B cell (primary cell): ENCODE results near the gene TUNAR. TPM values are rescaled to one million over a fixed set of nuclear protein-coding genes. Genes with fewer than 3 reads are reported as not detected.

Experiments used
- ATAC-seq: fragments of 200-7000 bp; cut with Tn5 transposase; one replicate; pipeline ENCODE4 v1.10.0; 2021; ENCODE audit warnings: low read depth, mild to moderate bottlenecking, moderate number of reproducible peaks, moderate library complexity
- CTCF ChIA-PET: fragments of 350-600 bp; sonication (Branson Sonifier 250); formaldehyde crosslinking; loops from one replicate; lab custom pipeline; 2021; ENCODE audit warnings: antibody characterized with exemption, inconsistent platforms; lab: Charles Lee
- POLR2A ChIA-PET: fragments of 350-600 bp; sonication (Branson Sonifier 250); formaldehyde crosslinking; loops from one replicate; lab custom pipeline; 2021; ENCODE audit warnings: antibody characterized with exemption; lab: Charles Lee
- DNase-seq: peaks from one replicate; pipeline ENCODE4 v3.0.0; 2013
- H2AFZ ChIP-seq: 2 replicates; pipeline ENCODE4 v1.6.1; 2012; ENCODE audit warnings: mild to moderate bottlenecking, low read depth, low read length; ENCODE audit not compliant: insufficient read depth, poor library complexity, severe bottlenecking
- H3K27ac ChIP-seq, 2 donors: 1 replicate in 1 of 2; 2 replicates in 1 of 2; pipeline ENCODE4 v1.5.1; 2012 to 2013; ENCODE audit warnings: low read length in 2 of 2, mild to moderate bottlenecking in 2 of 2, moderate library complexity in 1 of 2
- H3K27me3 ChIP-seq, 4 experiments: fragments of 200-600 bp in 1 of 4; sonication (generic) in 1 of 4; replicated peaks in 1 of 4; 1 replicate in 2 of 4; 2 replicates in 2 of 4; pipeline versions ENCODE4 v1.6.1 to v1.7.0; 2013 to 2016; ENCODE audit warnings: low read length in 3 of 4, mild to moderate bottlenecking in 2 of 4, mixed read lengths in 1 of 4, moderate library complexity in 1 of 4; ENCODE audit not compliant: insufficient read depth in 4 of 4, control insufficient read depth in 3 of 4; ENCODE audit errors: control extremely low read depth in 1 of 4
- H3K36me3 ChIP-seq, 2 experiments: replicated peaks in 1 of 2; 1 replicate in 1 of 2; 2 replicates in 1 of 2; pipeline versions ENCODE4 v1.6.1 to v1.7.1; 2013; ENCODE audit warnings: low read length in 1 of 2; ENCODE audit not compliant: insufficient read depth in 2 of 2, control insufficient read depth in 1 of 2; ENCODE audit errors: control extremely low read depth in 1 of 2, extremely low read depth in 1 of 2
- H3K4me1 ChIP-seq, 2 donors: fragments of 200-600 bp in 1 of 2; sonication (generic) in 1 of 2; 1 replicate in 1 of 2; 2 replicates in 1 of 2; pipeline versions ENCODE4 v1.5.1 to v1.6.1; 2013 to 2017; ENCODE audit warnings: low read length in 2 of 2; ENCODE audit not compliant: control insufficient read depth in 2 of 2, insufficient read depth in 2 of 2
- H3K4me2 ChIP-seq: replicated peaks from 2 replicates; pipeline ENCODE3; 2012; ENCODE audit warnings: mild to moderate bottlenecking, low read depth, low read length; ENCODE audit not compliant: poor library complexity, severe bottlenecking
- H3K4me3 ChIP-seq, 5 experiments: fragments of 200-600 bp in 1 of 5; sonication (generic) in 1 of 5; 1 replicate in 3 of 5; 2 replicates in 2 of 5; pipeline versions ENCODE4 v1.5.1 to v1.7.0; 2011 to 2016; ENCODE audit warnings: low read length in 4 of 5, mild to moderate bottlenecking in 4 of 5, low read depth in 2 of 5, control low read depth in 1 of 5, moderate library complexity in 1 of 5; ENCODE audit not compliant: insufficient read depth in 1 of 5; ENCODE audit errors: control extremely low read depth in 1 of 5, extremely low read depth in 1 of 5
- H3K79me2 ChIP-seq: fragments of 200-600 bp; sonication (generic); one replicate; pipeline ENCODE4 v1.6.0; 2016; ENCODE audit warnings: low read length; ENCODE audit not compliant: control insufficient read depth, insufficient read depth
- H3K9ac ChIP-seq: fragments of 200-600 bp; sonication (generic); 2 replicates; pipeline ENCODE4 v1.6.1; 2017; ENCODE audit warnings: mild to moderate bottlenecking, low read length, moderate library complexity
- H3K9me3 ChIP-seq, 3 donors: one replicate each; pipeline versions ENCODE4 v1.6.1 to v1.7.1; 2013; ENCODE audit warnings: low read length in 2 of 3; ENCODE audit not compliant: control insufficient read depth in 2 of 3, insufficient read depth in 1 of 3; ENCODE audit errors: control extremely low read depth in 1 of 3
- H4K20me1 ChIP-seq: 2 replicates; pipeline ENCODE4 v1.6.0; 2012; ENCODE audit warnings: mild to moderate bottlenecking, low read length; ENCODE audit not compliant: insufficient read depth, control insufficient read depth, poor library complexity, severe bottlenecking
- H3K27ac Mint-ChIP-seq: one replicate; pipeline ENCODE4 v1.8.0; 2021; ENCODE audit warnings: mixed read lengths
- H3K27me3 Mint-ChIP-seq: one replicate; pipeline ENCODE4 v1.8.0; 2021; ENCODE audit warnings: mixed read lengths
- H3K4me1 Mint-ChIP-seq: one replicate; pipeline ENCODE4 v1.8.0; 2021; ENCODE audit warnings: mixed read lengths
- H3K4me3 Mint-ChIP-seq: one replicate; pipeline ENCODE4 v1.8.0; 2021; ENCODE audit warnings: mixed read lengths
- H3K9me3 Mint-ChIP-seq: one replicate; pipeline ENCODE4 v1.8.0; 2022; ENCODE audit warnings: mixed read lengths; ENCODE audit not compliant: insufficient read depth
- EZH2 ChIP-seq: IDR thresholded peaks from 2 replicates; pipeline ENCODE4 v1.6.1; 2012; ENCODE audit warnings: borderline replicate concordance, low read depth, mild to moderate bottlenecking, moderate library complexity, low read length; ENCODE audit not compliant: insufficient read depth, poor library complexity, severe bottlenecking
- WGBS: methylation state at CpG from one replicate; pipeline ENCODE4 v1.1.5; 2013; ENCODE audit warnings: missing lambda C conversion rate; ENCODE audit not compliant: insufficient coverage; 5-methylcytosine and 5-hydroxymethylcytosine counted together
- intact Hi-C: fragments of 100-400 bp; cut with micrococcal nuclease; formaldehyde crosslinking; loops from one replicate; pipeline ENCODE4 v1.10.0; 2022
- polyA plus RNA-seq: library from polyadenylated mRNA; depleted of rRNA; stranded (reverse); fragments of >200 nt; gene quantifications from 2 replicates; pipeline ENCODE4 v1.2.3, GENCODE V29; 2012
- total RNA-seq, 2 donors: library from RNA; stranded (reverse); fragments of 120-200 nt in 1 of 2; gene quantifications; 1 replicate in 1 of 2; 2 replicates in 1 of 2; pipeline versions ENCODE4 v1.2.3 to v1.2.4, GENCODE V29; 2013 to 2022
- TF ChIP-seq, protein P1 (sequence below): fragments of 200-600 bp; IDR thresholded peaks from one replicate; pipeline ENCODE4 v1.8.0; 2022; ENCODE audit warnings: antibody characterized with exemption, mild to moderate bottlenecking

TUNAR gene
- total and polyA plus RNA-seq, 2 donors (not counting 1 experiment from before 2014, with no cell fraction given) = 0.48 to 0.81 TPM

DNA sequence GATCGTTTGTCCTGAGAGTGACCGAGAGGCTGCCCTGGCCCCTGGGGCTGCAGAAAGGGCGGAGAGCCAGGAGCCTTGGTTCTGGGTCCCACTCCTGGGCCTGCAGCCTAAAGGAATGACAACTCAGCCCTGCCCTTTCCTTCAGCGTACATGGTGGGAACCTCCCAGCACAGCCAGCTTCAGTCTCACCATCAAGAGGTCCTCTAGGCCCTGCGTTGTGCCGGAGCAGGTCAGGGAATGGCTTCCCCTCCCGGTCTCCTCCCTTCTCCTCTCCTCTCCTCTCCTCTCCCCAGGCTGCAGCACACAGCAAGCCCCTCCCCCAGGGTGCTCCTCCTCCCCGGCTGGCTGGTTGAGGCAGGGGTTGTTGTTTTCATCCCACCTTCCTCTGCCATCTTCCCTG lies 44.6 kb upstream of the TUNAR start:
- no peak overlapping the region for H3K27ac ChIP-seq
- ATAC-seq (no peak), DNase-seq (no peak)
- H2AFZ ChIP-seq = no peak overlapping the region
- no peaks in the 10 kb centered on the region for H3K27me3 ChIP-seq
- H3K4me3 ChIP-seq = no peak overlapping the region
- intact Hi-C loops = no loop called here
- CTCF ChIA-PET = no interaction called here
- no peaks in the 10 kb centered on the region for H3K79me2 ChIP-seq
- Mint-ChIP-seq H3K27me3 (peaks cover 19% of the 10 kb centered on the region), H3K9me3 (no peaks in the 10 kb centered on the region), H3K4me1 (peaks cover 8% of the 10 kb centered on the region), H3K27ac (no peak overlapping the region), H3K4me3 (no peak overlapping the region)
- no peak for TF ChIP-seq EZH2
- TF ChIP-seq, protein P1, sequence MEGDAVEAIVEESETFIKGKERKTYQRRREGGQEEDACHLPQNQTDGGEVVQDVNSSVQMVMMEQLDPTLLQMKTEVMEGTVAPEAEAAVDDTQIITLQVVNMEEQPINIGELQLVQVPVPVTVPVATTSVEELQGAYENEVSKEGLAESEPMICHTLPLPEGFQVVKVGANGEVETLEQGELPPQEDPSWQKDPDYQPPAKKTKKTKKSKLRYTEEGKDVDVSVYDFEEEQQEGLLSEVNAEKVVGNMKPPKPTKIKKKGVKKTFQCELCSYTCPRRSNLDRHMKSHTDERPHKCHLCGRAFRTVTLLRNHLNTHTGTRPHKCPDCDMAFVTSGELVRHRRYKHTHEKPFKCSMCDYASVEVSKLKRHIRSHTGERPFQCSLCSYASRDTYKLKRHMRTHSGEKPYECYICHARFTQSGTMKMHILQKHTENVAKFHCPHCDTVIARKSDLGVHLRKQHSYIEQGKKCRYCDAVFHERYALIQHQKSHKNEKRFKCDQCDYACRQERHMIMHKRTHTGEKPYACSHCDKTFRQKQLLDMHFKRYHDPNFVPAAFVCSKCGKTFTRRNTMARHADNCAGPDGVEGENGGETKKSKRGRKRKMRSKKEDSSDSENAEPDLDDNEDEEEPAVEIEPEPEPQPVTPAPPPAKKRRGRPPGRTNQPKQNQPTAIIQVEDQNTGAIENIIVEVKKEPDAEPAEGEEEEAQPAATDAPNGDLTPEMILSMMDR = no peak
- H3K9me3 ChIP-seq = peaks cover 0 to 10% (median 0%) of the 10 kb centered on the region in 3 donors
- H3K9ac ChIP-seq = no peak overlapping the region
- H3K36me3 ChIP-seq = no peaks in the 10 kb centered on the region
- 53% methylated on average over 6 of the region's 8 CpGs for WGBS
- peaks cover 7 to 8% of the 10 kb centered on the region in 2 donors for H3K4me1 ChIP-seq
- H4K20me1 ChIP-seq = no peaks in the 10 kb centered on the region
- POLR2A ChIA-PET = no interaction called here
- no peak overlapping the region for H3K4me2 ChIP-seq

DNA sequence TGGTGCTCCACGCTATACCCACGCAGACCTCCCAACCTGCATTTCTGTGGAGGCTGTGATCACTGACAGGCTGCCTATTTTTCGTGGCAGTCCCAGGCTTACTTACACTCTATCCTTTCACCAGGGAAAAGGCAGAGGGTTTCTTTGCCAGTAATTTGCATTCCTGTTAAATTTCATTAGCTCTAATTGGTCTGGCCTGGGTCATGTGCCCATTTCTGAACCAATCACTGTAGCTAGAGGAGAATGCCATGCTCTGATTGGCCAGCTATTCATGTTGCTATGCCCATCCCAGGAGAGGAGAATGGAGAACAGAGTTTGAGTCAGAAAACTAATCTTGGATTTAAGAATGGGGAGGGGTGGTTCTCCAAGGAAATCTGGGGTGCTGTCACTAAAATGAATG lies 43.2 kb upstream of the TUNAR start:
- ATAC-seq = no peak

More for the DNA sequence above, 43.2 kb upstream of the TUNAR start:
- H3K4me1 ChIP-seq = peaks cover 7 to 8% of the 10 kb centered on the region in 2 donors
- H3K4me2 ChIP-seq = no peak overlapping the region
- H3K4me3 ChIP-seq = no peak overlapping the region
- ChIA-PET POLR2A (no interaction called here), CTCF (no interaction called here)
- Mint-ChIP-seq H3K27me3 (peaks cover 17% of the 10 kb centered on the region), H3K27ac (no peak overlapping the region), H3K9me3 (no peaks in the 10 kb centered on the region), H3K4me3 (no peak overlapping the region), H3K4me1 (peaks cover 8% of the 10 kb centered on the region)
- no peak overlapping the region for H3K27ac ChIP-seq
- no peaks in the 10 kb centered on the region for H4K20me1 ChIP-seq
- peaks cover 0 to 10% (median 0%) of the 10 kb centered on the region in 3 donors for H3K9me3 ChIP-seq
- H3K27me3 ChIP-seq = no peaks in the 10 kb centered on the region
- no peaks in the 10 kb centered on the region for H3K79me2 ChIP-seq
- no peak for DNase-seq
- H3K36me3 ChIP-seq = no peaks in the 10 kb centered on the region
- TF ChIP-seq, protein P1 = no peak
- no peak for TF ChIP-seq EZH2
- no peak overlapping the region for H2AFZ ChIP-seq
- 86% methylated on average over 3 of the region's 3 CpGs for WGBS
- intact Hi-C loops = no loop called here
- no peak overlapping the region for H3K9ac ChIP-seq
